H9 (cell line): ENCODE data around the gene HAND1. TPM values are rescaled to one million over a fixed set of nuclear protein-coding genes. Genes with fewer than 3 reads are reported as not detected.

ENCODE experiments used
- DNase-seq: peaks from one replicate; pipeline ENCODE4 v3.0.0-alpha.2; 2017
- H2AFZ ChIP-seq: one replicate; pipeline ENCODE4 v1.6.1; 2013; ENCODE audit warnings: mild to moderate bottlenecking, low read length, control low read depth, moderate library complexity
- H2AK5ac ChIP-seq: 2 replicates; pipeline ENCODE4 v1.6.1; 2013; ENCODE audit warnings: low read length, control low read depth, mixed read lengths; ENCODE audit not compliant: insufficient read length
- H2BK120ac ChIP-seq: one replicate; pipeline ENCODE4 v1.6.1; 2013; ENCODE audit warnings: low read depth, mild to moderate bottlenecking, low read length, control low read depth, inconsistent platforms; ENCODE audit not compliant: poor library complexity, severe bottlenecking
- H2BK12ac ChIP-seq: 2 replicates; pipeline ENCODE4 v1.6.1; 2013; ENCODE audit warnings: low read length, control low read depth, mixed read lengths, low read depth; ENCODE audit not compliant: insufficient read length
- H2BK15ac ChIP-seq: 2 replicates; pipeline ENCODE4 v1.6.1; 2013; ENCODE audit warnings: low read depth, low read length, control low read depth
- H2BK20ac ChIP-seq: one replicate; pipeline ENCODE4 v1.6.1; 2013; ENCODE audit warnings: low read depth, mild to moderate bottlenecking, low read length, control low read depth, inconsistent platforms; ENCODE audit not compliant: poor library complexity, severe bottlenecking
- H2BK5ac ChIP-seq: 2 replicates; pipeline ENCODE4 v1.6.1; 2013; ENCODE audit warnings: low read length, control low read depth, mixed read lengths; ENCODE audit not compliant: insufficient read length
- H3K14ac ChIP-seq: 2 replicates; pipeline ENCODE4 v1.6.1; 2013; ENCODE audit warnings: low read length, control low read depth; ENCODE audit not compliant: insufficient read depth
- H3K18ac ChIP-seq: 2 replicates; pipeline ENCODE4 v1.6.1; 2013; ENCODE audit warnings: low read depth, mild to moderate bottlenecking, mixed read lengths, low read length, control low read depth; ENCODE audit not compliant: insufficient read length
- H3K23ac ChIP-seq: 2 replicates; pipeline ENCODE4 v1.6.1; 2013; ENCODE audit warnings: low read length, control low read depth, mixed read lengths, low read depth; ENCODE audit not compliant: insufficient read length
- H3K23me2 ChIP-seq: 2 replicates; pipeline ENCODE4 v1.6.1; 2013; ENCODE audit warnings: low read depth, mild to moderate bottlenecking, mixed read lengths, low read length, control low read depth; ENCODE audit not compliant: insufficient read length, poor library complexity, severe bottlenecking
- H3K27ac ChIP-seq: 2 replicates; pipeline ENCODE4 v1.5.1; 2013; ENCODE audit warnings: low read length, control low read depth, mixed read lengths, low read depth; ENCODE audit not compliant: insufficient read length
- H3K27me3 ChIP-seq: 2 replicates; pipeline ENCODE4 v1.6.1; 2013; ENCODE audit warnings: low read length, control low read depth, inconsistent platforms; ENCODE audit not compliant: insufficient read depth
- H3K4ac ChIP-seq: 2 replicates; pipeline ENCODE4 v1.6.1; 2013; ENCODE audit warnings: low read depth, mild to moderate bottlenecking, control low read depth, inconsistent platforms, low read length, moderate library complexity
- H3K4me1 ChIP-seq: 2 replicates; pipeline ENCODE4 v1.6.1; 2013; ENCODE audit warnings: low read length, control low read depth, inconsistent platforms; ENCODE audit not compliant: insufficient read depth
- H3K4me2 ChIP-seq: 2 replicates; pipeline ENCODE4 v1.6.1; 2013; ENCODE audit warnings: low read length, control low read depth, mixed read lengths; ENCODE audit not compliant: insufficient read length, insufficient read depth
- H3K56ac ChIP-seq: 2 replicates; pipeline ENCODE4 v1.6.1; 2013; ENCODE audit warnings: low read depth, mild to moderate bottlenecking, mixed read lengths, low read length, control low read depth; ENCODE audit not compliant: insufficient read length
- H3K79me1 ChIP-seq: 2 replicates; pipeline ENCODE4 v1.6.1; 2013; ENCODE audit warnings: low read depth, mild to moderate bottlenecking, moderate library complexity, low read length, control low read depth, inconsistent platforms; ENCODE audit not compliant: insufficient read depth, poor library complexity, severe bottlenecking
- H3K79me2 ChIP-seq: 2 replicates; pipeline ENCODE4 v1.6.1; 2013; ENCODE audit warnings: low read length, control low read depth, inconsistent platforms; ENCODE audit not compliant: insufficient read depth
- H3K9ac ChIP-seq: 2 replicates; pipeline ENCODE4 v1.6.1; 2013; ENCODE audit warnings: low read length, control low read depth, mixed read lengths; ENCODE audit not compliant: insufficient read length; ENCODE audit errors: extremely low read depth
- H3K9me3 ChIP-seq: one replicate; pipeline ENCODE4 v1.6.1; 2013; ENCODE audit warnings: low read depth, low read length, inconsistent platforms; ENCODE audit not compliant: control insufficient read depth
- H3T11ph ChIP-seq: one replicate; pipeline ENCODE4 v1.6.1; 2013; ENCODE audit warnings: mild to moderate bottlenecking, low read length, control low read depth, inconsistent platforms
- H4K20me1 ChIP-seq: one replicate; pipeline ENCODE4 v1.6.1; 2013; ENCODE audit not compliant: control insufficient read depth, insufficient read length, insufficient read depth
- H4K5ac ChIP-seq: 2 replicates; pipeline ENCODE4 v1.6.1; 2013; ENCODE audit warnings: low read depth, mild to moderate bottlenecking, mixed read lengths, low read length, control low read depth; ENCODE audit not compliant: insufficient read length
- H4K8ac ChIP-seq: replicated peaks from 2 replicates; pipeline ENCODE4 v1.6.1; 2013; ENCODE audit warnings: low read length, control low read depth, mixed read lengths, low read depth; ENCODE audit not compliant: insufficient read length
- H4K91ac ChIP-seq: 2 replicates; pipeline ENCODE4 v1.6.1; 2013; ENCODE audit warnings: low read depth, mild to moderate bottlenecking, moderate library complexity, mixed read lengths, low read length, control low read depth; ENCODE audit not compliant: insufficient read length
- H3K27ac Mint-ChIP-seq, 3 experiments: 2 replicates in 2 of 3; 3 replicates in 1 of 3; pipeline ENCODE4 v1.8.0; 2020 to 2021; ENCODE audit warnings: mixed read lengths in 3 of 3, mild to moderate bottlenecking in 1 of 3, moderate library complexity in 1 of 3
- H3K27me3 Mint-ChIP-seq: 2 replicates; pipeline ENCODE4 v1.8.0; 2021; ENCODE audit warnings: low read depth, mild to moderate bottlenecking, moderate library complexity, mixed read lengths
- H3K36me3 Mint-ChIP-seq, 3 experiments: 2 replicates in 2 of 3; 3 replicates in 1 of 3; pipeline ENCODE4 v1.8.0; 2020 to 2021; ENCODE audit warnings: low read depth in 3 of 3, mixed read lengths in 3 of 3; ENCODE audit not compliant: insufficient read depth in 1 of 3
- H3K4me1 Mint-ChIP-seq, 2 experiments: 2 replicates each; pipeline ENCODE4 v1.8.0; 2020; ENCODE audit warnings: mixed read lengths in 2 of 2
- H3K4me3 Mint-ChIP-seq, 2 experiments: 2 replicates in 1 of 2; 3 replicates in 1 of 2; pipeline ENCODE4 v1.8.0; 2020 to 2021; ENCODE audit warnings: mild to moderate bottlenecking in 2 of 2, mixed read lengths in 2 of 2, moderate library complexity in 1 of 2
- H3K9me3 Mint-ChIP-seq, 2 experiments: 2 replicates in 1 of 2; 3 replicates in 1 of 2; pipeline ENCODE4 v1.8.0; 2020; ENCODE audit warnings: mild to moderate bottlenecking in 2 of 2, mixed read lengths in 2 of 2, moderate library complexity in 1 of 2
- WGBS: extraction: QIAGEN DNeasy Blood & Tissue Kit; methylation state at CpG from one replicate; pipeline ENCODE4 v1.1.7; 2013; ENCODE audit warnings: missing lambda C conversion rate, low lambda C conversion rate, mixed read lengths; ENCODE audit not compliant: insufficient read length; ENCODE audit errors: extremely low coverage; 5-methylcytosine and 5-hydroxymethylcytosine counted together
- total RNA-seq: library from RNA; stranded (reverse); gene quantifications from 2 replicates; pipeline ENCODE4 v1.2.1, GENCODE V29; 2021
- TF ChIP-seq, protein P1 (sequence below): fragments of 200-600 bp; sonication (generic); conservative IDR thresholded peaks from 3 replicates; pipeline ENCODE4 v1.8.0; 2021; ENCODE audit warnings: antibody characterized with exemption, mild to moderate bottlenecking

The HAND1 gene
- total RNA-seq, 1 experiment from 2014 or later: not detected

DNA sequence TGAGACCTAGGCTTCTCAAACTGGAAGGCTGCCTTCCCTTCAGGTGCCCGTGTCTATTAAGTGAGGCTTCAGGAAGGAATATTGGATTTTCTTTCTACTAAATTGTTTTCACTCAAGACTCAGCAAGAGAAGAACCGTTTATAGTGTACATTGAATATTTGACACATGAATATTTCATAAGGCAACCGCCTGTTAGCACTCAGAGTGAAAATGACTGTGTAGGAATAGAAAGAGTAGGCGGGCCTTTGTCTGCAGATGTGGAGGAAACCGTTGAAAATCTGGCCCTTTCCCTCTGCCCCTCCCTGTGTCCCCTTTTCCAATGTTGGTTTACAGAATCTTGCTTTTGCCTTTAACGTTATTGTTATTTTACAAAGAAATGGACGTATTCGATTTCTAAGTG, 26.1 kb downstream of the HAND1 start:
- H3K9ac ChIP-seq: no peak overlapping the region
- no peaks in the 10 kb centered on the region for H4K20me1 ChIP-seq
- no peaks in the 10 kb centered on the region for H3K9me3 ChIP-seq
- no CpG with 5 or more reads among the region's 8 CpGs for WGBS
- no peak overlapping the region for H4K8ac ChIP-seq
- H3K14ac ChIP-seq: no peak overlapping the region
- peaks cover 3% of the 10 kb centered on the region for H3K79me1 ChIP-seq
- H3K36me3 Mint-ChIP-seq: peaks cover 2 to 48% (median 34%) of the 10 kb centered on the region in 3 experiments; a peak in 6 of 7 replicates
- no peak overlapping the region for H2BK20ac ChIP-seq
- no peak overlapping the region for H2AK5ac ChIP-seq
- no peak overlapping the region for H3K4ac ChIP-seq
- H3K23ac ChIP-seq: no peak overlapping the region
- H2BK15ac ChIP-seq: no peak overlapping the region
- no peaks in the 10 kb centered on the region for H3K9me3 Mint-ChIP-seq
- no peaks in the 10 kb centered on the region for H3K27me3 ChIP-seq
- no peak overlapping the region for H2BK120ac ChIP-seq
- no peak overlapping the region for H3T11ph ChIP-seq
- H3K27ac Mint-ChIP-seq: no peak overlapping the region; a peak in 1 of 7 replicates
- H3K4me2 ChIP-seq: no peak overlapping the region
- TF ChIP-seq, protein P1, sequence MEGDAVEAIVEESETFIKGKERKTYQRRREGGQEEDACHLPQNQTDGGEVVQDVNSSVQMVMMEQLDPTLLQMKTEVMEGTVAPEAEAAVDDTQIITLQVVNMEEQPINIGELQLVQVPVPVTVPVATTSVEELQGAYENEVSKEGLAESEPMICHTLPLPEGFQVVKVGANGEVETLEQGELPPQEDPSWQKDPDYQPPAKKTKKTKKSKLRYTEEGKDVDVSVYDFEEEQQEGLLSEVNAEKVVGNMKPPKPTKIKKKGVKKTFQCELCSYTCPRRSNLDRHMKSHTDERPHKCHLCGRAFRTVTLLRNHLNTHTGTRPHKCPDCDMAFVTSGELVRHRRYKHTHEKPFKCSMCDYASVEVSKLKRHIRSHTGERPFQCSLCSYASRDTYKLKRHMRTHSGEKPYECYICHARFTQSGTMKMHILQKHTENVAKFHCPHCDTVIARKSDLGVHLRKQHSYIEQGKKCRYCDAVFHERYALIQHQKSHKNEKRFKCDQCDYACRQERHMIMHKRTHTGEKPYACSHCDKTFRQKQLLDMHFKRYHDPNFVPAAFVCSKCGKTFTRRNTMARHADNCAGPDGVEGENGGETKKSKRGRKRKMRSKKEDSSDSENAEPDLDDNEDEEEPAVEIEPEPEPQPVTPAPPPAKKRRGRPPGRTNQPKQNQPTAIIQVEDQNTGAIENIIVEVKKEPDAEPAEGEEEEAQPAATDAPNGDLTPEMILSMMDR: no peak
- no peak overlapping the region for H2BK12ac ChIP-seq
- H2BK5ac ChIP-seq: no peak overlapping the region
- H3K56ac ChIP-seq: no peak overlapping the region
- peaks cover 8 to 9% of the 10 kb centered on the region in 2 experiments for H3K4me1 Mint-ChIP-seq
- no peaks in the 10 kb centered on the region for H3K4me1 ChIP-seq
- no peak overlapping the region for H4K91ac ChIP-seq
- H3K18ac ChIP-seq: no peak overlapping the region
- no peak overlapping the region for H3K27ac ChIP-seq
- no peaks in the 10 kb centered on the region for H3K79me2 ChIP-seq
- no peak overlapping the region for H3K4me3 Mint-ChIP-seq
- peaks cover 3% of the 10 kb centered on the region; the same call in 1 of the 2 replicates for H3K27me3 Mint-ChIP-seq
- H2AFZ ChIP-seq: no peak overlapping the region
- DNase-seq: no peak
- no peak overlapping the region for H4K5ac ChIP-seq
- H3K23me2 ChIP-seq: peaks cover under 1% of the 10 kb centered on the region
